Fibroblast of the conjunctiva (primary cell): ENCODE results near the gene AP1G1.
"Not testable (repeated sequence)": the region's sequence is repeated elsewhere in the genome, so short reads cannot be mapped to it uniquely, and the experiment has no call there.

ENCODE experiments used
- DNase-seq: peaks from one replicate; pipeline ENCODE4 v3.0.0-alpha.2; 2010; ENCODE audit warnings: low read depth

AP1G1 gene

GRCh38 chr16:71807905-71808592, 585 bp downstream of the AP1G1 start:
- no peak for DNase-seq

GRCh38 chr16:71803305-71803690, 5.3 kb downstream of the AP1G1 start:
- no peak for DNase-seq

DNA sequence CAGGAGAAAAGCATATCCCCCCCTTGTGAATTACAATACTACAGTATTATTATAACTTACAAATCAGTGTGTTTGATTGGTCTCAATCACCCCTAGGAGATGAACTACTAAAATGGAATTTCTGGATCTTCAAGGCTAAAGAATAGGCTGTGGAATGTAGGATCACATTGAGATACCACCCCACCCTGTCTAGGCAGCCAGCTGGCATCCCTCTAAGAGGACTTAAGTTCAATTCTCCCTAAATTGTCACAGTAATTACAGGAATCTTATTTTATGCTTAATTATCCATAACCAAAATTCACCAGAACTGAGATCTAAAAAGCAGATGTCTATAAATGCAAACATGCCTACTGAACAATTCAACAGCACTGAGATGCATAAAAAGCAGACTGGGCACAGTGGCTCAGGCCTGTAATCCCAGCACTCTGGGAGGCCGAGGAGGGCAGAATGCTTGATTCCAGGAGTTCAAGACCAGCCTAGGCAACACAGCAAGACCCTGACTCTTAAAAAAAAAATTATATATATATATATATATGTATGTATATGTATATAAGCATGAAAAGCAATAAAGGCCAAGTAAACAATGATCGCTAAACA, 12.0 kb downstream of the AP1G1 start:
- no peak for DNase-seq

- DNase-seq, result no peak
These were observed 13.7 kb downstream of the AP1G1 start for GRCh38 chr16:71794943-71795342.

GRCh38 chr16:71794018-71794417, 14.6 kb downstream of the AP1G1 start:
- no peak for DNase-seq

- no peak for DNase-seq
These were observed 16.5 kb downstream of the AP1G1 start for GRCh38 chr16:71792176-71792575.

- DNase-seq, result not testable (repeated sequence)
These were observed 18.3 kb downstream of the AP1G1 start for GRCh38 chr16:71790329-71790728.

DNA sequence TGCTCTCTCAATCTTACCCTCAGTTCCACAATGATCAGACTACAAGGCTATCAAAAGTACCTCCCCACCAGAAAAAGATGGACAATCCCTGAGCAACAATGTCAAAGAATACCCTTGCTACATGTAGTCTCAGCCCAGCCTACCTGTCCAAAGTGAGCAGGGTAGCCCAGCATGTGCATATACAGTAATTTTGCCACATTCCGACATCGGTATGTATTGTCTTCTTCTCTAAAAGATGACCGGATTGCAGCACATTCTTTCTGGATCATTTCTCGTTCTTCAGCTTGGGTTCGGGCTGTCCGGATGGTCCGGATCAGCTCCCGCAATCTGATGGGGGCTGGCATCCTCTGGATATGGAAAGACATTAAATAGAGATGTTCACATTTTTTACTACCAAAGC, 19.5 kb downstream of the AP1G1 start:
- no peak for DNase-seq

DNA sequence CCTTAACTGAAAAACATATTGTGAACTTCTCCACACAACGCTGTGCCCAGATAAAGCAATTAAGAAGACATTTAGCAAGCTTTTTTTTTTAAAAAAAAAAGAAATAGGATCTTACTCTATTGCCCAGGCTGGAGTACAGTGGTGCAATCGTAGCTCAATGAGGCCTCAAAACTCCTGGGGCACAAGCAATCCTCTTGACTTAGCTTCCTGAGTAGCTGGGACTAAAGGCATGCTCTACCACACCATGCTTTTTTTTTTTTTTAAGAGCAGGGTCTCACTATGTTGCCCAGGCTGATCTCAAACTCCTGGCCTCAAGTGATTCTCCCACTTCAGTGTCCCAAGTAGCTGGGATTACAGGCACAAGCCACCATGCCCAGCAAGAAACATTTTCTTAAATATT, 20.1 kb downstream of the AP1G1 start:
- DNase-seq, result no peak

DNA sequence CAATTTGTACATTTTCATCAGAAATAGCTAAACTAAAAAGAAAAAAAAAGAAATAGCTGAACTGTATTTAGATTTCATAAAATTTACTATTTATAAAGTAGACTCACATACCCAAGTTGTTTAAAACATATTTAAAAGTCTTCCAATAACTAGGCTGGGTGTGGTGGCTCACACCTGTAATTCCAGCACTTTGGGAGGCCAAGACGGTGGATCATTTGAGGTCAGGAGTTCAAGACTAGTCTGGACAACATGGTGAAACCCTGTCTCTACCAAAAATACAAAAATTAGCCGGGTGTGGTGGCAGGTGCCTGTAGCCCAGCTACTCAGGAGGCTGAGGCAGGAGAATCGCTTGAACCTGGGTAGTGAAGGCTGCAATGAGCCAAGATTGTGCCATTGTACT, 23.5 kb downstream of the AP1G1 start:
- not testable (repeated sequence) for DNase-seq

- DNase-seq, result no peak
These were observed 24.5 kb downstream of the AP1G1 start for GRCh38 chr16:71784093-71784492.

DNA sequence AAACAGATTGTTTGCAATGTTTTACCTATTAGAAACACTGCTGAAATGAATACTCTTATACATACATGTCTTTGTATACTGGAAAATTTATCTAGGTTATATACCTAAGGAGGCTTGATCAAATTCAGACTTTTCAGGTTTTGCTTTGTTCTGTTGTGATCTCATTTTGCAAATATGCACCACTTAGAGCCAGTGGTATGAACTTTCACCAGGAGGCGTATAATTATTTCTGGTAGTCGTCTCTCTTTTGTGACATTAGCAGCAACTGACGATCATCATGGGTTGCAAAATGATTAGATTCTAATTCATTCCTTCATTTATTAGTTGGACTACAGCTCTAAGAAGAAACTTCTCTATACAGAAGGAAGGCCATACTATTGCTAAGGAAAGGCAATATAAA, 26.9 kb downstream of the AP1G1 start:
- DNase-seq, result no peak

DNA sequence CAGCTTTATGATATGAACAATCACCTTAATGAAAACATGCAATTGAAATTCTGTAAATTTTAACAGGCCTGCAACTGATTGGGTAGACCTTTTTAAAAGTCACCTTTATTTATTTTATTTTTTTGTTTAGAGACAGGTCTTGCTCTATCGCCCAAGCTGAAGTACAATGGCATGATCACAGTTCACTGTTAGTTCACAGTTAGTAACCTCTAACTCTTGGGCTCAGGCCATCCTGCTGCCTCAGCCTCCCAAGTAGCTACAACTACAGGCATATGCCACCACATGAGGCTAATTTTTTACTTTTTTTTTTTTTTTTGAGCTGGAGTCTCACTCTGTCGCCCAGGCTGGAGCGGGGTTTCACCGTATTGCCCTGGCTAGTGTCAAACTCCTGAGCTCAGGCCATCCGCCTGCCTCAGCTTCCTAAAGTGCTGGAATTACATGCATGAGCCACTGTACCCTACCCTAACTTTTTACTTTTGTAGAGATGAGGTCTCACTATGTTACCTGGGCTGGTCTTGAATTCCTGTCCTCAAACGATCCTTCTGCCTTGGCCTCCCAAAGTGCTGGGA, 28.0 kb downstream of the AP1G1 start:
- DNase-seq, result no peak

DNA sequence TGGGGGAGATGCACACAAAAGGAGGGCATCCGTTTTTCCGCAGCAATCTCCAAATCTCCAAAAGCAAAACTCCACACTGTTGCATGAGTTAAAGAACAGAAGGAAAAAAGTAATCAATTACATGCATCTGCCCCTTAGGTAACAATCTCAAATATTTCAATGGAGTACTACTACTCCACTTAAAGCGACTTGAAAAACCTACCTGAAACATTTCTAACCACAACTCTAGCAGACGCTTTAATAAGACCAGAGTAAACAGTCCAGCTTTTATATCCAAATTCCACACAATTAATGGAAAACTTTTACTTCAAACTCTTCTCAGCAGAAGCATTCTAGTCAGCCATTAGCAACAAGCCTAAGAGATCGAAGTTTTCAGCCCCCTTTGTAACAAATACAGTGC, 29.9 kb downstream of the AP1G1 start:
- DNase-seq, result no peak

DNA sequence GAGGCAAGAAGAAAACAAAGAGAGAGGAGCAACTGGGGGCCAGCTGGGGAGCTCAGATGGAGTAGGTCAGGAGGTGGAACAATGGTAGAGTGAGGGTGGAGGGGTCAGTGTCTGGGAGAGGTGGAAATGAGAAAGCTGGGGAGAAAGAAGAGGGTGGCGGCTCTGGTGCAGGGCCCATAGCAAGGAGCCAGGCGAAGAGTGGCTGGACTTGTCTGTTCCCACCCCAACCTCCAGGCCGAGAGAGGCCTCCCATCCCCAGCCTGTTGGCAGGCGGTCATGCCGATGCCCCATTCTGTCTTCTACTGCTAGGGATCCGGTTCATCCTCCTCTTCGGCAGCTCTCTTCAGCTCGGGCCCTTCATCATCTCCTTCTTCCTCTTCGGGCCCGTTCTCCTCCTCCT, 31.3 kb downstream of the AP1G1 start:
- DNase-seq, result no peak

- DNase-seq, result no peak
These were observed 32.7 kb downstream of the AP1G1 start for GRCh38 chr16:71775949-71776348.

DNA sequence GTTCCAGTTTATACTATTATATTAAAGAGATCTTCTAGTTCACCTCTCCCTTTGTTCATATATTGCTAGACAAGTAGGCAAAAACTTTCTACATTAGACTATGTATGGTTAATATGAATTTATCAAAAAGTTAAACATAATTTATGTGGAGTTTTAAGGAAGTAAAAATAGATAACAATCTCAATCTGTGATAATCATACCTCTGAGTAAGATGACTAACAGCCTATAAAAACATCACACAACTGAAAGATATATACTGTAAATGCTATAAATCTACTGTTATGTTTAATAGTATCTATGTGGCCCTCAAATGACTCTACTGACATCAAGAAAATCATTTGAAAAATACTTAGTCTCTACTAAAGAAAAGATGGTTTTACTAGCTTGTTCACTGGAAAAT, 37.1 kb downstream of the AP1G1 start:
- no peak for DNase-seq

- peak; percentile 1 for DNase-seq
These were observed 39.4 kb downstream of the AP1G1 start for GRCh38 chr16:71769222-71769621.

DNA sequence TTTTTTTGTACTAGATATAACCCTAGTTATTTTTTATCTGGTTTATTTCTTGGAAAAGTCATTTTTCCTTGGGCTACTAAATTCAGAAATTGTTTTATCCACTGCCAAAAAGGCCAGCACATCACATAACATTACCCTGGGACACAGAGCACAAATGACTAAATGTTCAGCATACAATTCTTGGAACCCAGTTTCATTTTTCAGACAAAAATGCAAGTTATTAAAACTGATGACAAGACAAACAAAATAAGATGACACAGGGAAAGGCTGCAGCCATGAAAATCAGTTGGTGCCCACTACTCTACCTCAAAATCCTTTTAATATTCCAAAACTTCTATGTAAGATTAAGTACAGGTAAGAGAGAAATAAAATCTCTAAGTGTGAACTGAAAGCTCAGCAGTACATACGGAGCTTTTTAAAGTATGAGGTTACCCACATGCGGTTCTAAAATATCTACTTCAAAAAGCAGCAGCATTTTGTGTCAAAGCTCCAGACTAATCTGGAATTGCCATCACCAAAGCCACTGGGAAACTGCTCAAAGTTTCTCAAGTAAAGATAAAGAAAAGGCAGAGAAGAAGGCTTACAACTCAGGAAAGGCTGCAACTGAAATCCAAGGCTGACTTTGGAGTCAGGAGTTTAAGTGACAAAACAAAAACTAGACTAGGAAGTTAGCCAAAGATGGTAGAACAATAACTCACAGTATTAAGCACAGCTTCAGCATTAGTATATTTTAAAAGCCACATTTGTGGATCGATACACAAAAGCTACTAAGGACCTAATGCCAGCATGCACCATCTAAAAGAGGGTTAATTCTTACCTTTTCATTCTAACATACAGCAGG, 41.4 kb downstream of the AP1G1 start:
- no peak for DNase-seq

DNA sequence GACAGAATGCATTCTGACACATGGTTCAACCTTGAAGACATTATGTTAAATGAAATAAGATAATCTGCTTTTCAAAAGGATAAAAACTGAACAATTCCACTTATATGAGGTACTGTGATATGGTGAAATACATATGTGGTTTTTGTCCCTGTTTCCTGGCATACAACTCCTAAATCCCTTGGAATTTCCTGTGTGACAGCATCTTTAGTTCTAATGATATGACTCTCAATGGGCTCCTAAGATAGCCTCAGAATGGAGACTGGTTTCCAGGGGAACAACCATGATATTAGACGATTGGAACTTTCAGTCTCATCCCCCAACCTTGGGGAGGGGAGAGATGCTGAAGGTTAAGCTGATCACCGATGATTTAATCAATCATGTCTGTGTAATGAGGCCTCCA, 46.4 kb downstream of the AP1G1 start:
- no peak for DNase-seq

DNA sequence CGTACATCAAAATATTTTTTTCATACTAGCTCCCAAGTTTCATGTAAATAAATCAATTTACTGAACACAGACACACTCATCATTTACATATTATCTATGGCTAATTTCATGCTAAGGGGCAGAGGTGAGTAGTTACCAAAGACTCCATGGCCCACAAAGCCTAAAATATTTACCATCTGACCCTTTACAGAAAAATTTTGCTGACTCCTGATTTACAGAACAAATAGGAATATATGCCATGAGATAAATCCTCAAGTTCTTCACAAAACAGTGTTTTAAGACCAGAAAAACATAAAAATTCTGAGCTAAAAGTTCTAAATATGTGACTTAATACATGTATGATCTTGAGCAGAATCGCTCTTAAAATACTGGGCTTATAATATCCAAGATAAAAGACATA, 47.5 kb downstream of the AP1G1 start:
- DNase-seq, result no peak

DNA sequence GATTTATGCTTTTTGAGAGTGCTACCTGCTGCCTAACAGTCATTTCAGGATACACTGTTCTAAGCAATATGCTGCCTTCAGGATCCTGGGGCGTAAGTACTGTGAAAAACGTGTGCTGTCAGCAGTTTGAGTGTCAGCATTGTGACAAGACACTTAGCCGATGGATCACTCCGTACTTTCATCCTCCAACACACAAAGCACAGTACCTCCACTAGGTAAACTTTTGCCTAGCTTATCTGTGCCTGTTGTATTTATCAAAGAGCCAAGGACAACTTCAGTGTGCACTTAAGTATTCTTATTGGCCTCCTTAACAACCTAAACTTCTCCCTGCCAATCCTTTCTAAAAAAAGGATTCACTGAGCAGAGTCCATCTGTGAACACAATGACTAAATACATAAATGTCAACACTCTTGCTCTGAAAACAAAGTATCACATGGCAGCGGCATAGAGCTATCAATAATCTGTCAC, 50.3 kb downstream of the AP1G1 start:
- no peak for DNase-seq

DNA sequence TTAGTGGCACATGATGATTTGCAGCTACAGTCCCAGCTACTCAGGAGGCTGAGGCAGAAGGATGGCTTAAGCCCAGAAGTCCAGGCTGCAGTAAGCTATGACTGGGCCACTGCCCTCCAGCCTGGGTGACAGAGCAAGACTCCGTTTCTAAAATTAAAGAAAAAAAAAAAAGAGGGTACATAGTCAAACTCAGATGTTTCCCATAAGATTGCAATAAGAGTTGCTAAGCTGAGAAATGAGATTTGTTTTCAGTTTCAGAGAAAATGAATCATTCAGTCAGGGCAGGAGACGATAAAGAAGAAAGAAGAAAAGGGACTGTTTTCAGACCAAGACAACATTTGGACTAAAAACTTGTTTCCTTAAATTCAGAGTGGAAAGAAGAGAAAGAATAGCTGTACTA, 54.0 kb downstream of the AP1G1 start:
- DNase-seq, result no peak
